DOHH2 (cell line): ENCODE data around the gene DIP2C.
"Not testable (repeated sequence)": the region's sequence is repeated elsewhere in the genome, so short reads cannot be mapped to it uniquely, and the experiment has no call there.

Experiments used
- H3F3A ChIP-seq: fragments of 200-600 bp; sonication (generic), shearing (Covaris generic); 2 replicates; pipeline ENCODE4 v1.6.0; 2016; ENCODE audit warnings: antibody characterized with exemption, mild to moderate bottlenecking; ENCODE audit not compliant: control insufficient read depth, insufficient read depth
- H3K27ac ChIP-seq: fragments of 200-600 bp; sonication (generic); 2 replicates; pipeline ENCODE4 v1.5.1; 2014; ENCODE audit warnings: low read depth, mild to moderate bottlenecking, low read length, moderate library complexity
- H3K27me3 ChIP-seq: fragments of 200-600 bp; sonication (generic); 2 replicates; pipeline ENCODE4 v1.6.1; 2014; ENCODE audit warnings: mild to moderate bottlenecking, low read length, mixed read lengths; ENCODE audit not compliant: control insufficient read depth
- H3K36me3 ChIP-seq: fragments of 200-600 bp; sonication (generic); 2 replicates; pipeline ENCODE4 v1.6.1; 2014; ENCODE audit warnings: mild to moderate bottlenecking, low read length, moderate library complexity, mixed read lengths; ENCODE audit not compliant: control insufficient read depth
- H3K4me1 ChIP-seq: fragments of 200-600 bp; sonication (generic); 2 replicates; pipeline ENCODE4 v1.6.1; 2014; ENCODE audit warnings: mild to moderate bottlenecking, low read length, mixed read lengths; ENCODE audit not compliant: control insufficient read depth
- H3K4me2 ChIP-seq: fragments of 200-600 bp; sonication (generic); 2 replicates; pipeline ENCODE4 v1.6.0; 2014; ENCODE audit warnings: mild to moderate bottlenecking, low read length, moderate library complexity
- H3K4me3 ChIP-seq: fragments of 200-600 bp; sonication (generic); 2 replicates; pipeline ENCODE4 v1.5.1; 2014; ENCODE audit warnings: mild to moderate bottlenecking, low read length, mixed read lengths
- H3K79me2 ChIP-seq: fragments of 200-600 bp; sonication (generic); 2 replicates; pipeline ENCODE4 v1.6.1; 2014; ENCODE audit warnings: mild to moderate bottlenecking, low read length, mixed read lengths; ENCODE audit not compliant: control insufficient read depth
- H3K9me2 ChIP-seq: fragments of 200-600 bp; sonication (generic); replicated peaks from 2 replicates; pipeline ENCODE4 v1.6.1; 2014; ENCODE audit warnings: mild to moderate bottlenecking, low read length, mixed read lengths; ENCODE audit not compliant: control insufficient read depth
- H3K9me3 ChIP-seq: fragments of 200-600 bp; sonication (generic); 2 replicates; pipeline ENCODE4 v1.6.1; 2014; ENCODE audit warnings: antibody characterized with exemption, low read length, mixed read lengths; ENCODE audit not compliant: control insufficient read depth, insufficient read depth
- H4K20me1 ChIP-seq: fragments of 200-600 bp; sonication (generic); 2 replicates; pipeline ENCODE4 v1.6.0; 2014; ENCODE audit warnings: low read depth, mild to moderate bottlenecking, antibody characterized with exemption, low read length, moderate library complexity; ENCODE audit not compliant: control insufficient read depth, insufficient read depth
- CTCF ChIP-seq: fragments of 200-600 bp; sonication (generic); IDR thresholded peaks from one replicate; pipeline ENCODE4 v1.5.1; 2014; ENCODE audit warnings: antibody characterized with exemption, mild to moderate bottlenecking, low read depth, low read length; ENCODE audit not compliant: poor library complexity, severe bottlenecking
- EZH2phosphoT487 ChIP-seq: fragments of 200-600 bp; sonication (generic); IDR thresholded peaks from 2 replicates; pipeline ENCODE4 v1.6.1; 2017; ENCODE audit warnings: borderline replicate concordance, mild to moderate bottlenecking, antibody characterized with exemption, low read length, moderate library complexity, mixed read lengths

Gene DIP2C

GRCh38 chr10:533611-534010 is 155.9 kb downstream of the DIP2C start:
- Histone ChIP-seq H3K4me2 (peak overlapping the region; percentile 42), H4K20me1 (no peaks in the 10 kb centered on the region), H3K79me2 (no peaks in the 10 kb centered on the region; the same call in 1 of the 2 replicates), H3K9me2 (no peaks in the 10 kb centered on the region), H3K27ac (no peak overlapping the region), H3F3A (no peaks in the 10 kb centered on the region), H3K36me3 (no peaks in the 10 kb centered on the region), H3K27me3 (no peaks in the 10 kb centered on the region), H3K9me3 (no peaks in the 10 kb centered on the region), H3K4me1 (peaks cover 47% of the 10 kb centered on the region), H3K4me3 (no peak overlapping the region)
- TF ChIP-seq EZH2phosphoT487 = no peak
- no peak for TF ChIP-seq CTCF

DNA sequence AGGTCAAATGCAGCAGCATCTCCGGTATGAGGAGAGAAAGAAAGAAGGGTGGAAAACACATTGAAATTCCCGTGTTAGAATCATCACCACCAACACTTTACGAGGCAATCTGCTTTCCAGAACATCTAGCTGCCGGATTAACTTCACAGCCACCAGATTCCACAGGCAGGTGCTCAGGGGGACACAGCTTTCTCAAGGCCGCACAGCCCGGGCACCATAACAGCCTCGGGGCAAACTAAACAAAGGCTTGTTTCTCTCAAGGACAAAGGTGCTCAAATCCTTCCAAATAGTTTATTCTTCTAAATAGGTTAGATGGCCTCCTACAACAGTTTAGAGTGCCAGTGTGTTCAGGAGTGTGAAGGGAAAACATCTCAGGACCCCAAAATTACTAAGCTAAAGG is 156.3 kb downstream of the DIP2C start:
- no peaks in the 10 kb centered on the region for H3K27me3 ChIP-seq
- no peak overlapping the region for H3K4me2 ChIP-seq
- peaks cover 47% of the 10 kb centered on the region for H3K4me1 ChIP-seq
- TF ChIP-seq CTCF = no peak
- TF ChIP-seq EZH2phosphoT487 = no peak
- no peaks in the 10 kb centered on the region for H3K9me2 ChIP-seq
- H3K4me3 ChIP-seq = no peak overlapping the region
- no peaks in the 10 kb centered on the region for H3K36me3 ChIP-seq
- no peaks in the 10 kb centered on the region for H3K9me3 ChIP-seq
- no peaks in the 10 kb centered on the region for H4K20me1 ChIP-seq
- H3K27ac ChIP-seq = no peak overlapping the region
- no peaks in the 10 kb centered on the region; the same call in 1 of the 2 replicates for H3K79me2 ChIP-seq
- H3F3A ChIP-seq = no peaks in the 10 kb centered on the region

DNA sequence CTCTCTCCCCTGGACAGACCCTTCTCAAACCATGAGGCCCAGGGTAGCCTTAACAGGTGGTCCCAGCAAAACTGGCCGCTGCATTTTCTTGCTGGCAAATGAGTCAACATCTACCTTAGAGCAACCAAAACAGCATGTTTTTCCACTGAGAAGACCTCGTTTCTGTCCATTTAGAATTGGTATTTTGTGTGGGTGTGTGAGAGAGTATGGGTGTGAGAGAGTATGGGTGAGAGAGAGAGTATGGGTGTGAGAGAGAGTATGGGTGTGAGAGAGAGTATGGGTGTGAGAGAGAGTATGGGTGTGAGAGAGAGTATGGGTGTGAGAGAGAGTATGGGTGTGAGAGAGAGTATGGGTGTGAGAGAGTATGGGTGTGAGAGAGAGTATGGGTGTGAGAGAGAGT is 157.1 kb downstream of the DIP2C start:
- H3K4me2 ChIP-seq, H3K79me2 ChIP-seq, H3K4me3 ChIP-seq, H3K36me3 ChIP-seq, H3K27me3 ChIP-seq, H3F3A ChIP-seq, H3K27ac ChIP-seq, H3K9me2 ChIP-seq, H4K20me1 ChIP-seq, H3K9me3 ChIP-seq: not testable (repeated sequence)
- peaks cover 50% of the 10 kb centered on the region for H3K4me1 ChIP-seq

DNA sequence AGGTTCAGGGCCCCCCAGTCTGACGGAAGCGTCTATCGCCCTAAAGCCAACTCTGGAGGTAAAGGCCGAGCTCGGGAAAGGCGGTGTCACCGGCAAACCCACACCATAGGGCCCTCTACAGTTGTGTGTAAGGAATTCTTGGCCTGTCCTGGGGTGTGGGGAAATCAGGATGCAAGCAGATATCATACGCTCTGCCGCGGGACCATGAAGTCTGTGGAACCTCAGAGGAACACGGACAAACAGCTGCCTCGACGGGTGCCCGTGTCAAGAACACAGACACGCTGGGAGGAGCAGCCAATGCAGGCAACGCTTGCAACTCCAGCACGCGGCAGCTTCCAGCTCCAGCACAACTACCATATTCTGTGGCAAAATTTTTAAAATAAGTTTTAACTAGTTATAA is 157.9 kb downstream of the DIP2C start:
- Histone ChIP-seq H3F3A (no peaks in the 10 kb centered on the region), H3K27ac (no peak overlapping the region), H3K9me2 (no peaks in the 10 kb centered on the region), H3K79me2 (peaks cover 2% of the 10 kb centered on the region; the same call in 1 of the 2 replicates), H3K9me3 (no peaks in the 10 kb centered on the region), H4K20me1 (no peaks in the 10 kb centered on the region), H3K27me3 (no peaks in the 10 kb centered on the region), H3K36me3 (no peaks in the 10 kb centered on the region), H3K4me1 (peaks cover 57% of the 10 kb centered on the region), H3K4me3 (no peak overlapping the region), H3K4me2 (no peak overlapping the region)
- no peak for TF ChIP-seq CTCF
- TF ChIP-seq EZH2phosphoT487 = no peak
